Activated naive CD4-positive, alpha-beta T cell treated with anti-CD3 and anti-CD28 coated beads, Interleukin-2, amount 10 ng/mL, durations not matched to agents 7 days and 5 days (primary cell): ENCODE measurements around the gene MRPS6.

ENCODE experiments used
- CTCF ChIA-PET: fragments of 350-600 bp; sonication (Branson Sonifier 250); formaldehyde crosslinking; loops from one replicate; lab custom pipeline; 2021; ENCODE audit warnings: antibody characterized with exemption; lab: Charles Lee
- DNase-seq: peaks from one replicate; pipeline ENCODE4 v3.0.0-alpha.2; 2020
- H3K27ac Mint-ChIP-seq: one replicate; pipeline ENCODE4 v1.8.0; 2021; ENCODE audit warnings: mild to moderate bottlenecking, moderate library complexity, mixed read lengths
- H3K27me3 Mint-ChIP-seq: one replicate; pipeline ENCODE4 v1.8.0; 2021; ENCODE audit warnings: mild to moderate bottlenecking, mixed read lengths
- H3K36me3 Mint-ChIP-seq: one replicate; pipeline ENCODE4 v1.8.0; 2021; ENCODE audit warnings: mixed read lengths
- H3K4me1 Mint-ChIP-seq: one replicate; pipeline ENCODE4 v1.8.0; 2021; ENCODE audit warnings: mixed read lengths
- H3K4me3 Mint-ChIP-seq: one replicate; pipeline ENCODE4 v1.8.0; 2021; ENCODE audit warnings: mild to moderate bottlenecking, moderate library complexity, mixed read lengths
- H3K9me3 Mint-ChIP-seq: one replicate; pipeline ENCODE4 v1.8.0; 2021; ENCODE audit warnings: mixed read lengths

MRPS6 gene

DNA sequence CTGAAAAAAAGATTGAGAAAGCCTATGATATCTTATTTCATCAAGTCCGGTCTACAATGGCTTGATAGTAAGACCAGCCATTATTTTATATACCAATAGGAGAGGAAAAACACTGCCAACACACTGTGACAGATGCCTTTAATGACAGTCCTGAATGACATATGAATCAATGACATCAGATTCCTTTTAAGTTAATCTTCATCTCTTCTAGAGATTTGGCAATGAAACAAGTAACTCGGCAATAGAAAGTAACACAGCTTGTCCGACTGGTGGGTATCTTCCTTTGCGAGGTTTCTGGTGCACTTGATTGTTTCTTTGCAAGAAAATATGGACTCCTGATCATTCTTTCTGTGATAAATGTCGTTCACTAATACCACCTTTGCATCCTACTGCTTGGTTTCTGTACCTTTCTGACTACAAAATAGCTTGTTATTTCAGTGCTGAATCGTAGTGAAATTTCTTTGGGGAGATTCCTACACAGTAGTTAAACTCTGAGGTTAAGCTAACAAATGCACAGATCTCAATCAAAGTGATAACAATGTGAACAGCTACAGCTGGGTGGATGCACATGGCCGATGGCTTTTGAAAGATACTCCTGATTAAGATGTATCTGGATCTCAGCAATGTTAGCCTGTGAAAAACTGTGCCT is 104.7 kb downstream of the MRPS6 start:
- Mint-ChIP-seq H3K4me3 (no peak overlapping the region), H3K27ac (no peak overlapping the region), H3K36me3 (peaks cover 3% of the 10 kb centered on the region), H3K4me1 (no peaks in the 10 kb centered on the region), H3K9me3 (peaks cover 10% of the 10 kb centered on the region), H3K27me3 (no peaks in the 10 kb centered on the region)
- DNase-seq: no peak
- CTCF ChIA-PET: no interaction called here

DNA sequence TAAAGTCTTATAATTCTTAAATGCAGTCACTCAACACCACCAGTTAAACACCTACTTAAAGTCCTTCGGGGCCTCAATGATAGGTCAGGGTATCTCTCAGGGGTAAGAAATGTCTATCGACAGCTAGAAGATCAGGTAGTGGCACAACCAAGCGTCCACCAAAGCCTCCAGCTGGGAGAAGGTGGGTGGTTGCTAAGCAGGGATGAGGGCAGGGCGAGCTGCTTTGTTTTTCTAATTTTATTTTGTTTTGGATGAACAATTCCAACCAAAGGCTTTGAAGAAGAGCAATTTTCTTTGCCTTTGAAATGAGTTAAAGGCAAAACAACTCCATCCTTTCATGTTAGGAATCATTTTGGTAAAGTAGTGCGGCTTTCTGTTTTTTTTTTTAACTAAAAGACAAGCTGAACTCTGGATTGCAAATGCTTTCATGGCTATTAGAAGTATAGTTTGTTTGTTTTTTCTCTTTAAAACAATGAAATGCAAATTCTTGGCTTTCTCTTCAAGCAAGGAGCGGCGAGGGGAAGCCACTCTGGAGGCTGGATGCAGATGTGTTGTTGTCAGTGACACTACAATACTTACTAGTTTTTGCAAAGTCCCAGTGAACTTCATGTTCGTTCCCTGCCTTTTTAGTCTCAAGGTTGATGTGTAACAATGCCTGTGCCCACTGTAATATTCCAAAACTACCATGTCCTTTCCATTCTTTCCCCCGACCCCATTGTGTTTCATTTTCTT is 106.0 kb downstream of the MRPS6 start:
- no peaks in the 10 kb centered on the region for H3K36me3 Mint-ChIP-seq
- peaks cover 2% of the 10 kb centered on the region for H3K9me3 Mint-ChIP-seq
- CTCF ChIA-PET: no interaction called here

DNA sequence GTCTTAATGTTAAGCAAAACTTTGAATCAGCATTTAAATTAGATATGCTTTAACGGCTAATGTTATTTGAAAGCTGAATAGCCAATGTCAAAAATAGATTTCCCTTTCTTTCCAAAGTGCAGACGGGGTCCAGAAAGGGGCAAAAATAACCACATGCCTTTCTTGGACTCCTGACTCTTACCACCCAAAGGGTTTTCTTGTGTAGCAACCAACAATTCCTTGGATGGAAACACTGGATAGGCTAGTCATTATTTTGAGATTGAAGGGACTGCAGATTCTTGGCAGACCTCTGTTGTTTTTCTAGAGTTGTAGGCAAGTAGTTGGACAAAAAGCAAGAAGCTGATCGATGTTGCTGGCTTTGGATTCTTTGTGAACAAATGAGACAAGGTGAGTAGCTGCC is 107.0 kb downstream of the MRPS6 start:
- CTCF ChIA-PET: no interaction called here

More for the DNA sequence above, 106.0 kb downstream of the MRPS6 start:
- Mint-ChIP-seq H3K27me3 (no peaks in the 10 kb centered on the region), H3K4me3 (no peak overlapping the region), H3K27ac (no peak overlapping the region), H3K4me1 (no peaks in the 10 kb centered on the region)
- DNase-seq: no peak

DNA sequence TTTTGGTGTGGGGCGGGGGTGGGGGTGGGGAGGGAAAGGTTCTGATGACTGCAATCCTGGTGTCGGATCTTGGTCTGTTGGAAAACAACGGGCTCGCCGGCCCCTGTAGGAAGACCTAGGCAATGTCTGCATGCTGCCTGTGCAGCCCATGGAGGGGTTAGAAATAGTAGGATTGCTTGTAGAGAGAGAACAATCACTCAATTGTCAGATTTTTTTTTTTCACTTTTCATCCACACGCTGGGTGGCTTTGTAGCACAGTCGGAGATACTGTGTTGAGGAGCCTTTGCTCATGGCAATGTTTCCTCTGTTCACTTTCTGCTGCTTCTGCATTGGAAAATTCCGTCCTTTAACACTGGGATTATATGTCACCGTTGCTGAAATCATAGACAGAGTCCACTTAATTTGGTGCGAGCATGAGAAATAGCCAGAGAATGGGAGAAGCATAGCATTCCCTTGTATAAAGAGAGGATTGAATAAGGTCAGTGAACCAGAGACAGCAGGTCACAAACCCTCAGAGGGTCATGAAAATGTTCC is 107.5 kb downstream of the MRPS6 start:
- Mint-ChIP-seq H3K36me3 (no peaks in the 10 kb centered on the region), H3K9me3 (peaks cover 2% of the 10 kb centered on the region), H3K27ac (no peak overlapping the region), H3K4me1 (no peaks in the 10 kb centered on the region), H3K4me3 (no peak overlapping the region), H3K27me3 (no peaks in the 10 kb centered on the region)
- CTCF ChIA-PET: no interaction called here
- DNase-seq: no peak

More for the DNA sequence above, 107.0 kb downstream of the MRPS6 start:
- no peak for DNase-seq
- no peak overlapping the region for H3K27ac Mint-ChIP-seq
- no peaks in the 10 kb centered on the region for H3K36me3 Mint-ChIP-seq
- peaks cover 2% of the 10 kb centered on the region for H3K9me3 Mint-ChIP-seq
- no peak overlapping the region for H3K4me3 Mint-ChIP-seq
- no peaks in the 10 kb centered on the region for H3K4me1 Mint-ChIP-seq
- H3K27me3 Mint-ChIP-seq: no peaks in the 10 kb centered on the region

DNA sequence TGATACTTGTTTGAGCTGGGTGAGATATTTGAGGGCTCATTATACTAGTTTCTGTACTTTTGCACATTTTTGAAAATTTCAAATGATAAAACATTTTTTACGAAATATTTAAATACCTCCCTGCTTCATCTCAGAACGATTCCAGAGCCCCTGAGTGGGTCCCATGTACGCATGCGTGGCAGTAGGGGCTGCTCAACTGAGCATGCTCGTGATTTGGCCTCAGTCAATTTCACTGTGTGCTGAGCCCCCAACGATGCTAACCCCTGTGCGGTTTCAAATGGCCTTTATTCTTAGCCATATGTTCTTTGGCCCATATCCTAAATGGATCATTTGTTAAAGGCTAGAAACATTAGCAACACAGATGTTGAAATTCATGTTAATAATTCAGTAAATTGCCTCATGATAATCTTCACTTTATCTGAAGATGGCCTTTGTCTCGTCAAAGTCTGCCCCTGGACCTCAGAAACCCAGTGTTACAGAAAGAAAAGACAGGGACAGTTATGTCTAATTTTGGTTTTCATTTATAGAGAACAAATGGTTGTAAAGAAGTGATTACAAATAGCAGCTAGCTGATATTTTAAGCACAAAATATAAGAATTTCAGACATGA is 108.2 kb downstream of the MRPS6 start:
- DNase-seq: no peak
- Mint-ChIP-seq H3K27ac (no peak overlapping the region), H3K36me3 (no peaks in the 10 kb centered on the region), H3K4me1 (no peaks in the 10 kb centered on the region), H3K4me3 (no peak overlapping the region), H3K27me3 (no peaks in the 10 kb centered on the region), H3K9me3 (peaks cover 2% of the 10 kb centered on the region)
- CTCF ChIA-PET: no interaction called here

DNA sequence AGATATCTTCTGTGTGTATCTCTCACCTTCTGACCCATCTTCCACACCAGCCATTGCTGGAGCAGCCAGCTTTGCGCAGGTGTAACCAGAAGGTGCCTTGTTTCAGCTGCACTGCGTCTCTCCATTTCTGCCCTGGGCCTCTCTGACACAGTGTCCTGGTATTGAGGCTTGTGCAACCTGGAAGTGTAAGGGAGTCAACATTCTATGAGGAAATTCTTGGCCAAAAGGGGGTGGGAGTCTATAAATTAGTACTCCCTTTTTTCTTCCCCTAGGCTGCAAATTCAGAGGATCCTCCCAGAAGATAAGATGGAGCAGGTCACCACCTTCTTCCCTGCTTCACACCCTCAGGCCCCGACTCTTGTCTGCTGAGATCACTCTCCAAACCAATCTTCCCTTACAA is 109.1 kb downstream of the MRPS6 start:
- Mint-ChIP-seq H3K4me1 (no peaks in the 10 kb centered on the region), H3K4me3 (no peak overlapping the region), H3K9me3 (peaks cover 2% of the 10 kb centered on the region), H3K36me3 (no peaks in the 10 kb centered on the region), H3K27ac (no peak overlapping the region), H3K27me3 (no peaks in the 10 kb centered on the region)
- CTCF ChIA-PET: no interaction called here
- no peak for DNase-seq

DNA sequence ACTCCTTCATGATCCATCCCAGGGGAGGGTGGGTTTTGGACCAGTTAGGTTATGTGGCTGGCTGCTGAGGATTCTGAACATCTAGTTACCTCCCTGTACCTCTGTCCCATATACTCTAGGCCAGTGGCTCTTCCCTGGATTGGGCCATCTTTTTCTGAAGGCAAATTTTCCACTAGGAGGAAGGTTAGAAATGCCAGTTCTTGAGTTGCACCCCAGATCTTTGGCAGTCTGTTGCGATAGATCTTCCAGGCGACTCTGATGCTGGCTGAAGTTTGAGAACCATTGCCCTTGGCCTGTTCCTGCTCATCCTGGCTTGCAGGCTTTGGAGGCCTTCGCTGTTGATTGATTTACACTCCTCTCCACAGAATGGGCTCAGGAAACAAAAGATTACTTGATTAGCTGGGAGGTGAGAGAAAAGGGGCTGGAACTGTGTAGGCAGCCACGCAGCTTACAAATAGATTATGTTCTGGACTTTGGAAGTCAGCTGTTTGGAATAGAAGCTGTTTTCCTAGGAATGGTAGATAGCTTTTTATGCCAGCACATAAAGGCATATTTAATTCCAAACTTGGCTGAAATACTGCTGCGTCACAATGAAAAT is 110.1 kb downstream of the MRPS6 start:
- Mint-ChIP-seq H3K9me3 (peaks cover 2% of the 10 kb centered on the region), H3K27me3 (no peaks in the 10 kb centered on the region), H3K36me3 (no peaks in the 10 kb centered on the region), H3K4me3 (no peak overlapping the region), H3K27ac (no peak overlapping the region), H3K4me1 (no peaks in the 10 kb centered on the region)
- DNase-seq: no peak
- CTCF ChIA-PET: no interaction called here

DNA sequence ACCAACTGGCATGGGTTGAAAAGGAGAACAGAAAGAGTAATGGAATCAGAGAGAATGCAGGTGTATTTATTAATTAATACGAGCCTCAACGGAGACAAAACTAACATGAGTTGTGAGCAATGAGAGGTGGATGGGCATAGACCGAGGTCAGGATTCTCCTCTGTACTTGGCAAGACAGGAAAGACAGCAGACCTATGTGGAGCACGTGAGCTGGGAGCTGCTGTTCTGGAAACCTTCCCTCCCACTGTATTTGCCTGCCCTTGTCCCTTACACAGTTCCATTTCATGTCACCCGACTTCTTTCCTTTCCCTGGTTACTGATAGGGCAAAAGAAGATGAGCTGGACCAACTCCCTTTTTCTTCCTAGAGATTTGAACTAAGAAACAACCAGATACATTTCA is 110.9 kb downstream of the MRPS6 start:
- Mint-ChIP-seq H3K36me3 (no peaks in the 10 kb centered on the region), H3K27ac (no peak overlapping the region), H3K4me3 (no peak overlapping the region), H3K4me1 (no peaks in the 10 kb centered on the region), H3K9me3 (peaks cover 2% of the 10 kb centered on the region), H3K27me3 (no peaks in the 10 kb centered on the region)
- no peak for DNase-seq
- CTCF ChIA-PET: no interaction called here

DNA sequence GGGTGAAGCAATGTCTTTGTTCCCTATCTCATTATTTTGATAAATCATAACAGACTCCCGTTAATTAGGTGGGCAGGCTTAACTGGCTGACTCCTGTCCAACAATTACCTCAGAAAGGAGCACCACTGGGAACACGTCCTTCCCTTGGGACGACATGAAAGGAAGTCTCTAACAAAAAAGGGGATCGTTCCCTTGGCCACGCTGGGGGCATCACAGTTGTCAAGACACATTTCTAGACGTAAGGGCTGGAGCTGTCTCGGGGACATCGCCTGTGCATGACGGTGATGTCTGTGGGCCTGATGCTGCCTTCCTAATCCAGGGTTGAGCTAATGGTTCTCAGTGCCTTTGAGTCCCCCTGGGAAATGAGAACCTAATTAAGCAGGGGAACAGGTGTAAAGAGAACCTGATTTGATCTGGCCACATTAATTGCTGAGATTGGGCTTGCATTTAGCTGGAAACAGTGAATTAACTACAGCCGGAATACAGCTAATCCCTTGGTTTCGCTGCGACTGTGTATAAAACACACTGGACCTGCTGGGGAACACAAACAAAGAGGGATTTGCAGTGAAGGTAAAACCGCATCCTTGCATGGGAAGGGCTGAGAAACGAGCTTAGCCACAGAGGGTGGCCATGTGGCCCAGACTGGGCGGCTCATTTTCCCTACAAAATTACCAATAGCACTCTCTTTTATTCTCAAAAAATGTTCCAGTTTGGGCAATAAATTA is 111.8 kb downstream of the MRPS6 start:
- CTCF ChIA-PET: no interaction called here
- Mint-ChIP-seq H3K9me3 (peaks cover 9% of the 10 kb centered on the region), H3K36me3 (no peaks in the 10 kb centered on the region), H3K4me1 (peaks cover 5% of the 10 kb centered on the region), H3K27me3 (no peaks in the 10 kb centered on the region), H3K4me3 (no peak overlapping the region), H3K27ac (no peak overlapping the region)
- DNase-seq: no peak

DNA sequence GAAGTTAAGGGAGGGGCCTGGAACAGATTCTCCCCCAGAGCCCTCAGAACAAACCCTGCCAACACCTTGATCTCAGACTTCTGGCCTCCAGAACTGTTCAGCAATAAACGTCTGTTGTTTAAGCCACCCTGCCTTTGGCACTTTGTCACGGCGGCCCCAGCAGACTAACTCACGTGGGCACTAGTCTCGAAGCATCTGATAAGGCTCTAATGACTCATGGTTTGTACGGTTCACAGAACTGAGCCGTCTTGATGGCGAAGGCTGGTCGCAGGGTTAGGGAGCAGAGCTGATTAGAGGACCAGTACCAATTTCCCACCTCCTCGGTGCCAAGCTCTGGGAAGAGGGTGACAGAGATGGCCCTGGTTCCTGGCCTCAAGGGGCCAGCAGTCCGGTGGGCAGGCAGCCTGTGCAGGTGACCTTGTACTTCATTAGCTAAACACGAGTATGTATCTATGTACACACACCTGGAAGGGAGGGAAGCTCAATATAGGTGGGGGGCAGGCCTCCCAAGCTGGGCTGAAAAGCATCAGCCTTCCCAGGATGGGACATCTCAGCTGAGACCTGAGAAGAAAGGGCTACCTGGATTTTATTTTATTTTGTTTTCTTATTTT is 112.8 kb downstream of the MRPS6 start:
- Mint-ChIP-seq H3K27ac (no peak overlapping the region), H3K9me3 (peaks cover 9% of the 10 kb centered on the region), H3K4me3 (no peak overlapping the region), H3K27me3 (no peaks in the 10 kb centered on the region), H3K4me1 (peaks cover 5% of the 10 kb centered on the region), H3K36me3 (no peaks in the 10 kb centered on the region)
- no peak for DNase-seq
- CTCF ChIA-PET: no interaction called here

DNA sequence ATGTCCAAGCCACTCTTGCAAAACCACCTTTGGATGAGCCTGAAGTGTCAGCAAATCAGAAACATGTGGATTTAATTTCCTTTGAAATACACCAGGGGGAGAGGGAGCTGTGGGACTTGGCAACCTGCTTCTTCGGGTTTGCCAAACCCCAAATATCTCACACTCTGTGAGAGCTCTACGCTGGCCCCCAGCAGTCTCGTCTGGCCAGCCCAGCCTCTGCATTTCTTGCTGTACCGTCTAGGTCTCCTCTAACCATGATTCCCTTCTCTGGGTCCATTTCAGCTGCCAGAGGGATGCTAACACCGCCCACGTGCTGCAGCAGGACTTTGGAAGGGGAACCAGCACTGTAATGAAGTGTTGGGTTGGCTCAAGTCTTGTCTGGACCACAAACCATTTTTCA is 114.6 kb downstream of the MRPS6 start:
- Mint-ChIP-seq H3K4me1 (peaks cover 10% of the 10 kb centered on the region), H3K27ac (no peak overlapping the region), H3K27me3 (no peaks in the 10 kb centered on the region), H3K4me3 (no peak overlapping the region), H3K9me3 (peaks cover 7% of the 10 kb centered on the region), H3K36me3 (no peaks in the 10 kb centered on the region)
- CTCF ChIA-PET: no interaction called here
- no peak for DNase-seq

DNA sequence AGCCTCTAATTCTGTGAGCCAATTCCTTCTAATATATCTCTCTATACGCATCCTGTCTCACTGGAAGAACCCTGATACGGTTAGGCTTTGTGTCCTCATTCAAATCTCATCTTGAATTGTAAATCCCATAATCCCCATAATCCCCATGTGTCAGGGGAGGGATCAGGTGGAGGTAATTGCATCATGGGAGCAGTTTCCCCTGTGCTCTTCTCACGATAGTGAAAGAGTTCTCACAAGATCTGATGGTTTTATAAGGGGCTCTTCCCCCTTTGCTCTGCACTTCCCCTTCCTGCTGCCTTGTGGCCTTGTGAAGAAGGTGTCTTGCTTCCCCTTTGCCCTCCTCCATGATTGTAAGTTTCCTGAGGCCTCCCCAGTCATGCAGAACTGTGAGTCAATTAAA is 116.1 kb downstream of the MRPS6 start:
- Mint-ChIP-seq H3K4me1 (peaks cover 11% of the 10 kb centered on the region), H3K27ac (no peak overlapping the region), H3K27me3 (no peaks in the 10 kb centered on the region), H3K36me3 (peaks cover 4% of the 10 kb centered on the region), H3K9me3 (peaks cover 11% of the 10 kb centered on the region), H3K4me3 (no peak overlapping the region)
- CTCF ChIA-PET: no interaction called here
- DNase-seq: no peak

DNA sequence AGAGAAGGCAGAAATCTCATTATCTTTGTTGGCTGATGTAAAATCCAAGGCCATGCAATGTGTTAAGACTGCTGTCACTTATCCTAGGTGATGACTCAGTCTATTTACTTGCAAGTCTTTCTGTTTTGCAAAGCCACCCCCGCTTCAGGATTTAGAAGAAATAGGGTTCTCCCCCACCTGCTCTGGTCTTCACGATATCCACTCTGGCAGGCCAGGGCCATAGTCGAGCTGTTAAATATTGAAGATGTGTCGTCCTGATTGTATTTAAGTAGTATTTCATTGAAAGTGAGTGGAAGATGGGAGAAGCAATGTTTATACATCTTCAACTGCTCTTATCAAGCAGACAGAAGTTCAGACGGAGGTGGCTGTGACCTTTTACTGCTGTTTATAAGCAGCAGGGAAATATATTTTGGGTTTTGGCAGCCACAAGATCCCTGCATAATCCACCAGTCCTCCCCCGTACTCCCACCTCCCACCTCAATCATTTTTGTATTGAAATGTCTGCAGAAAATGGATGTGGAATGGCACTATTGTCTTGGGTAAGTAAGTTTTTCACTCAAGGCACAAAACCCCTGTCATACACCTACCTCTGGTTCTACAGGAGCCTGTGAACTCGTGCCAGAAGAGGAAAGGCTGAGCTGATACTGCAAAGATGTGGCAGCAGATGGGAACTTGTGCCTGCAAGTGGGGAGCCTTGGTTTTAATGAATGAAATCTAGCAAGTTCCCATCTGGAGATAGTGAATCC is 117.4 kb downstream of the MRPS6 start:
- Mint-ChIP-seq H3K36me3 (peaks cover 4% of the 10 kb centered on the region), H3K27me3 (no peaks in the 10 kb centered on the region), H3K9me3 (peaks cover 11% of the 10 kb centered on the region), H3K27ac (no peak overlapping the region), H3K4me3 (no peak overlapping the region), H3K4me1 (peaks cover 11% of the 10 kb centered on the region)
- no peak for DNase-seq
- CTCF ChIA-PET: interaction anchor here (0.8 to 2.2 kb wide), 6 partner anchors 12 to 267 kb away, joined by 3 to 11 read pairs (median 4); no protein-coding TSS in a partner anchor
